ENCODE data around the gene RBFA. TPM values are rescaled to one million over a fixed set of nuclear protein-coding genes. Genes with fewer than 3 reads are reported as not detected.

The RBFA gene
- total and polyA plus RNA-seq, 5 experiments from 2014 or later, result 14.8 to 29.8 (median 15.4) TPM

DNA sequence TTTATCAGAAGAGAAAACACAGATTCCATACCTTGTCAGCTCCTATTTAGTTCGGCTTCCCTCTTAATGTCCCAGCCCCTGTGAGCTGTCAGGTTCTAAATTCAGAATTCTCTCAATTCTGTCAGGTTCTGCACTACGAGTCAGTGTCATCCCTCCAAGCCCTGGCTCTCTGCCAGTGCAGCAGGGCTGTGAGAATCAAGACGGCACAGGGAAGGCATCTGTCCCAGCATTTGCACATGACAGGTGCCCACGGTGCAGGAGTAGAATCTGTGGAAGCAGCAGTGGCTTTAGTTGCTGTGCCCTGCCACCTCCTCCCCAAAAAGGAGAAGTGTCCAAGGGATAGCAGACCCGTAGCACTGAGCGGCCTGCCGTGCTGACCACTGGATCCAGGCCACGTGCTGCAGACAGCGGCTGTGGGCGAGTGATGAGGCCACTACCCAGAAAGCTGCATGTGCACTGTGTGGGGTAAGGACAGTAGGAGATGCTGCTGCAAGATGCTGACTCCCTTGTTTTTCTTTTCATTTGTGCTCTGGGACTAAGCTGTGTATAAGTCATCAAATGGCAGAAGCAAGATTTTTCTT is 12.8 kb downstream of the RBFA start:
- H3K27ac Mint-ChIP-seq, result peak overlapping the region in 3 of 10 donors; percentile 4 to 11 (median 4)
- peaks cover 0 to 16% (median 9%) of the 10 kb centered on the region in 9 donors for H3K9me3 Mint-ChIP-seq
- no peaks in the 10 kb centered on the region for H3K27me3 Mint-ChIP-seq
- POLR2A ChIA-PET, result no interaction called here
- H3K36me3 Mint-ChIP-seq, result peaks cover 10 to 45% (median 31%) of the 10 kb centered on the region in 3 donors
- no peak for ATAC-seq
- H3K4me1 Mint-ChIP-seq, result peaks cover 0 to 3% (median 0%) of the 10 kb centered on the region in 4 donors
- no peak for DNase-seq
- no peak overlapping the region for H3K4me3 Mint-ChIP-seq

DNA sequence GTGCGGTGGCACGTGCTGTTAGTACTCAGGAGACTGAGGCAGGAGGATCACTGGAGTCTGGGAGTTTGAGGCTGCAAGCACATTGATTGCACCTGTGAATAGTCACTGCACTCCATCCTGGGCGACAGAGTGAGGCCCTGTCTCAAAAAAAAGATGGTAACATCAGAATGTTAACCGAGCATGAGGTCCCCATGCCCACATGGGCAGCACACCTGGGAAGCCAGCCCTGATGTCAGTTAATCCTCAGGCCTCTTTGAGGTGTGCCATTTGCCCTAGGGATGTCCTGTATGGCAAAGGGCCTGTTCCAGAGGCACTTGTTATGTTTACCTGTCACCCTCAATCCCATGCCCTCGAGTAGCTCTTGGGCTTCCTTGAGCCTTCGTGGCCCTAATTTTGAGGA is 16.6 kb downstream of the RBFA start:
- POLR2A ChIA-PET, result no interaction called here
- Mint-ChIP-seq H3K36me3 (peaks cover 19 to 33% (median 22%) of the 10 kb centered on the region in 3 donors), H3K9me3 (peaks cover 11 to 49% (median 36%) of the 10 kb centered on the region in 9 donors), H3K4me1 (peaks cover 0 to 1% (median 0%) of the 10 kb centered on the region in 4 donors), H3K4me3 (no peak overlapping the region), H3K27me3 (no peaks in the 10 kb centered on the region), H3K27ac (no peak overlapping the region)
- no peak for DNase-seq
- ATAC-seq, result no peak

DNA sequence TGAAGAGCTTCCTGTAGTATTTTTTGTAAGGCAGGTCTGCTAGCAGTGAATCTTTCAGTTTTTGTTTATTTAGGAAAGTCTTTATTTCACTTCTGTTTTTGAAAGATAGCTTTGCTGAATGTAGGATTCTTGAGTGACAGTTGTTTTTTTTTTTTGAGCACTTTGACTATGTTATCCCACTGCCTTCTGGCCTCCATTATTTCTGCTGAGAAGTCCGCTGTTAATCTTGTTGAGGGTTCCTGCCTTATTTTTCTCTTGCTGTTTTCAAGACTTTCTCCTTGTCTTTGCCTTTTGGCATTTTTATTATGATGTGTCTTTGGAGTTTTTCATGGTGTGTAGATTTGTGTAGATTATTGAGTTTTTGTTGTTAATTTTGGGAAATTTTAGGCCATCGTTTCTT is 21.9 kb downstream of the RBFA start:
- H3K36me3 Mint-ChIP-seq, result peaks cover 11 to 42% (median 25%) of the 10 kb centered on the region in 3 donors
- peaks cover 0 to 2% (median 0%) of the 10 kb centered on the region in 4 donors for H3K4me1 Mint-ChIP-seq
- H3K9me3 Mint-ChIP-seq, result peaks cover 11 to 71% (median 62%) of the 10 kb centered on the region in 9 donors
- H3K27me3 Mint-ChIP-seq, result no peaks in the 10 kb centered on the region
- DNase-seq (no peak), ATAC-seq (no peak)
- H3K4me3 Mint-ChIP-seq, result no peak overlapping the region
- no peak overlapping the region for H3K27ac Mint-ChIP-seq
- POLR2A ChIA-PET, result interaction anchor here (0.7 kb wide), 1 partner anchor 144 kb away, joined by 4 read pairs; no protein-coding TSS in a partner anchor

DNA sequence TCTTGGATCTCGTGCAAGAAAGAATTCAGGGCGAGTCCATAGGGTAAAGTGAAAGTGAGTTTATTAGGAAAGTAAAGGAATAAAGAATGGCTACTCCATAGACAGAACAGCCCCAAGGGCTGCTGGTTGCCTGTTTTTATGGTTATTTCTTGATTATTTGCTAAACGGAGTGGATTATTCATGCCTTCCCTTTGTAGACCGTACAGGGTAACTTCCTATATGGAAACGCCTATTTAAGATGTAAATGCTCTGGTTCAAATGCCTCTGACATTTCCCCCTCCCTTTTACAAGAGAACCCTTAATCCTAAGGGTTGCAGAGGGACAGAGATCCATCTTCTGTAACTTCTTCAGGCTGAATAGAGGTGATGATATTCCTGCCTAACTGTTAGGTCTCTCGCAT is 25.7 kb downstream of the RBFA start:
- DNase-seq, result no peak
- no peak overlapping the region for H3K4me3 Mint-ChIP-seq
- POLR2A ChIA-PET, result no interaction called here
- H3K27me3 Mint-ChIP-seq, result peaks cover 0 to 1% (median 0%) of the 10 kb centered on the region in 5 donors
- H3K36me3 Mint-ChIP-seq, result peaks cover 0 to 24% (median 4%) of the 10 kb centered on the region in 3 donors
- H3K27ac Mint-ChIP-seq, result no peak overlapping the region
- ATAC-seq, result no peak
- peaks cover 0 to 2% (median 0%) of the 10 kb centered on the region in 4 donors for H3K4me1 Mint-ChIP-seq
- peaks cover 0 to 51% (median 36%) of the 10 kb centered on the region in 9 donors for H3K9me3 Mint-ChIP-seq

DNA sequence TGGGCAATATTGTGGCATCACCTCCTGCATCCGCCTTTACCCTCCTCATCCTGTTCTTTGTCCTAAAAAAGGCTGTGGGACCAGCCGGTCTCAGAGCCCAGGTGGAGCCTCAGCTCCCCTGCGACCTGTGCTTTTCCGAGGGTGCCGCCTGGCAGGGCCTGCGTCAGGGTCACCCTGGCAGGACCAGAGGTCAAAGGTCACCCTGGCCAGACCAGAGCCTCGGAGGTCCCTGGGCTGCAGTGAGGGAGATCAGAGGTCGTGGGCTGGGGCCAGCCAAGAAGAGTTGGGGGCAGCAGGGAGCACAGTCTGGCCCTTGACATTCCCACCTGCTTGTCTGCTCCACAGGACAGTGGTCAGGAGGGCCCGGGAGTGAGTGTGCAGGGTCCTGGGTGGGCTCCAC is 31.5 kb downstream of the RBFA start:
- Mint-ChIP-seq H3K27me3 (peaks cover 0 to 1% (median 0%) of the 10 kb centered on the region in 5 donors), H3K4me3 (no peak overlapping the region), H3K9me3 (peaks cover 0 to 20% (median 3%) of the 10 kb centered on the region in 9 donors), H3K36me3 (no peaks in the 10 kb centered on the region), H3K27ac (no peak overlapping the region), H3K4me1 (no peaks in the 10 kb centered on the region)
- DNase-seq (no peak), ATAC-seq (no peak)
- POLR2A ChIA-PET, result no interaction called here

DNA sequence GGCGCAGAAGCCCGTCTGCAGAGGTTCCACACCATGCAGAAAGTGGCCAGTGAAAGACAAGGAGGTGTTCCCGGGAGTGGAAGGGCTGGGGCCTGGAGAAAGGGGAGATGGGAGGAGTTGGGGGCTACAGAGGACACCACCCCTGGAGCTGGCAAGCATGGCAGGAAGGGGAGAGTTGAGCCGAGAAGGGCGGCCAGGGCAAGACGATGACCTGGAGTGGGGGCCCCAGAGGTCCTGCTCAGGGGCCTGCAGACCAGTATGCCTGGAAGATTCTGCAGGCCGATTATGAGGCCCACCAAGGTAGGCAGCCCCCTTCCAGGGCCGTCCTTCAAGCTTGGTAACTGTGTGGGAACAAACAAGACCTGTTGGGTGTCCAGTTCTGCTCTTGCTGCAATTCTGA is 33.1 kb downstream of the RBFA start:
- POLR2A ChIA-PET, result no interaction called here
- H3K36me3 Mint-ChIP-seq, result no peaks in the 10 kb centered on the region
- no peaks in the 10 kb centered on the region for H3K4me1 Mint-ChIP-seq
- no peak overlapping the region for H3K4me3 Mint-ChIP-seq
- peaks cover 0 to 1% (median 0%) of the 10 kb centered on the region in 5 donors for H3K27me3 Mint-ChIP-seq
- no peak for ATAC-seq
- no peak overlapping the region for H3K27ac Mint-ChIP-seq
- peaks cover 0 to 11% (median 0%) of the 10 kb centered on the region in 9 donors for H3K9me3 Mint-ChIP-seq
- no peak for DNase-seq

DNA sequence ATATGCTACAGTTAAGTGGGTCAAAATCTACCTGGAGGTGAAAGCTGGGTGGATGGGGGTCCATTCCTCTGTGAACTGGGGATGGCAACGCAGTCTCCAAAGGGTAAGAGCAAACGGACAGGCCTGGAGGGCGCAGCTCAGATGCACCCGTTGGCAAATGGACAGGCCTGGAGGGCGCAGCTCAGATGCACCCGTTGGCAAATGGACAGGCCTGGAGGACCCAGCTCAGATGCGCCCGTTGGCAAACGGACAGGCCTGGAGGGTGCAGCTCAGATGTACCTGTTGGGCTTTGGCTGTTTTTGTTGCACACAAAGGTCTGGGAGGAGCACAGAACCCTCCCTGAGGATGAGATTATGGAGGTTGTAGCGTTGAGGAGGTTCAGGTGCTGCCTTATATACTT is 33.7 kb downstream of the RBFA start:
- Mint-ChIP-seq H3K27ac (no peak overlapping the region), H3K36me3 (no peaks in the 10 kb centered on the region), H3K4me1 (no peaks in the 10 kb centered on the region), H3K4me3 (no peak overlapping the region), H3K9me3 (peaks cover 0 to 6% (median 0%) of the 10 kb centered on the region in 9 donors), H3K27me3 (peaks cover 0 to 1% (median 0%) of the 10 kb centered on the region in 5 donors)
- ATAC-seq (no peak), DNase-seq (no peak)
- POLR2A ChIA-PET, result no interaction called here

DNA sequence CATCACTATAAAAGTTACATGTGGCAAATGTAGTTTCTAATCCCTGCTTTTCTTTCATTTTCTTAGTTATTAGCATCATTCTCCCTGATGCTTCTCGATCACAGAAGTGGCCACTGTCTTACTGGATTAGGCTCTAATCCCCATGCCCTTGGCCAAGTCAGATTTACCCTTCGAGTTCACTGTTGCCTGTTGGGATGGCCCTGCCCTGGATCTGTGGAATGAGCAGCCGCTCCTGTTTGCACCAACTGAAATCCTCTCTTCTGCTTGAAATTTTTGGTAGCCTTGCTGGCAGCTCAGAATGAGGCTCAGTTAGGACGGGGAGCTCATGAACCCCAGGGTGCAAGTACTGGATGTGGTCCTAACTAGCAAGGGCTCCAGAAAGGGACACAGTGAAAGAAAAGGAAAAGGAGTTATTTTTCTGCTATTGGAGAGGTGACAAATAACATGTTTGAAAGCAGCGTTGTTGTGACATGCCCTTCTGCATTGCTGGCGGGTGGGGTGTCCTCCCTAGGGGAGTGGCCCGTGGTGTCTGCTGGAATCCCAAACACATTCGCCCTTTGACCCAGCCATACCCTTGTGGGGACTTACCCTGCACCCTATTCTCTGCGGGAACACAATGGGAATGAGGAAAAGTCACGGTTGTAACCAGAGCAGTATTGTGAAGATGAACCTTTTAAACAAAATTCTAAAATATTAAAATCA is 34.5 kb downstream of the RBFA start:
- ATAC-seq, result no peak

DNA sequence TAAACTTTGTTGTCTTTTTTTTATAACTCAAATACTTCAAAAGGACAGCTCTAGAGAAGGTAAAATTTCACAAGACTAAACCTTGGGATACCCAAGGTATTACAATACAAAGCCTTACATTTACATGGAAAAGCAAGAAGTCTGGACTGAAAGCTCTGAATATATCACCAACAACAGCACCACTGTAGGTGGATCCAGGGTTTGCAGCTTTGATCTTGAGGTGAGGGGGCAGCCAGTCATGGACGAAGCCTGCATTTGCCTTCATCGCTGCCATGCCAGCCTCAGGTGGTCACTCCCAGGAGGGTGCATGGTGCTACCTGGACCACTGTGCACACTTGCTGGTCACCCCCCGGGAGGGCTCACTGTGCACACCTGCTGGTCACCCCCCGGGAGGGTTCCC is 36.6 kb downstream of the RBFA start:
- Mint-ChIP-seq H3K36me3 (no peaks in the 10 kb centered on the region), H3K4me1 (no peaks in the 10 kb centered on the region), H3K27me3 (no peaks in the 10 kb centered on the region), H3K9me3 (no peaks in the 10 kb centered on the region), H3K27ac (no peak overlapping the region), H3K4me3 (no peak overlapping the region)
- ATAC-seq (no peak), DNase-seq (no peak)
- POLR2A ChIA-PET, result no interaction called here

More for the DNA sequence above, 34.5 kb downstream of the RBFA start:
- Mint-ChIP-seq H3K4me3 (no peak overlapping the region), H3K9me3 (peaks cover 0 to 2% (median 0%) of the 10 kb centered on the region in 9 donors), H3K27ac (no peak overlapping the region), H3K27me3 (peaks cover 0 to 1% (median 0%) of the 10 kb centered on the region in 5 donors), H3K4me1 (no peaks in the 10 kb centered on the region), H3K36me3 (no peaks in the 10 kb centered on the region)
- DNase-seq, result no peak
- POLR2A ChIA-PET, result interaction anchor here (0.6 kb wide), 1 partner anchor 187 kb away, joined by 3 read pairs; no protein-coding TSS in a partner anchor

DNA sequence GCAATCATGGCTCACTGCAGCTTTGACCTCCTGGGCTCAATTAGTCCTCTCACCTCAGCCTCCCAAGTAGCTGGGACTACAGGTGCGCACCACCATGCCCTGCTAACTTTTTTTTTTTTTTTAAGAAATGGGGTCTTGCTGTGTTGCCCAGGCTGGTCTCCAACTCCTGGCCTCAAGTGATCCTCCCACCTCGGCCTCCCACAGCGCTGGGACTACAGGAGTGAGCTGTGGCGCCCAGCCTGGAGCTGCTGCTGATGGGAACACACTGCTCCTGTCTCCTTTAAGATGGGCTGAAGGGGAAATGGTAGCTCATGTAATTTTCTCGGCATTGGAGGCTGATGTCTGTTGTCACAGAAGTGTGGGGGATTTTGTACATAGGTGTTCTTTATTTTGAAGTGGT is 39.9 kb downstream of the RBFA start:
- Mint-ChIP-seq H3K27ac (no peak overlapping the region), H3K4me1 (no peaks in the 10 kb centered on the region), H3K4me3 (no peak overlapping the region), H3K27me3 (no peaks in the 10 kb centered on the region), H3K36me3 (peaks cover 0 to 2% (median 0%) of the 10 kb centered on the region in 3 donors), H3K9me3 (no peaks in the 10 kb centered on the region)
- POLR2A ChIA-PET, result no interaction called here
- no peak for ATAC-seq
- DNase-seq, result no peak

DNA sequence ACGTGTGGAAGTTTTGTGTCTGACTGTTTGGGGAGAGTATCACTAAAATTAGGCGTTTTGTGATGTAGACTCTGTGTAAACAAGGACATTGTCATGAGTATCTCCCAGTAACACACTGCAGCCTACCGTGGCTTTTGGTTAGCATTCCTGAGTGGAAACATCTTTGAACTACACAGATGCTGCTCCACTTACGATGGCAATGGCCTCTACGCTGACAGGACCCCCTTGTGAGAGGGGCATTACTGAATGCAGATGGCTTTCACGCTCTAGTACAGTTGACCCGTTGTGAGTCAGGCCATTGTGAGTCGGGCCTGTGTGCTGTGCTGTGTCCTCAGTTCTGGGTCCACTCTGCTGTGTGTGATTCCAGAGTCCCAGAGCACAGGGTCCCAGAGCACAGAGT is 40.5 kb downstream of the RBFA start:
- Mint-ChIP-seq H3K4me1 (no peaks in the 10 kb centered on the region), H3K36me3 (peaks cover 0 to 2% (median 0%) of the 10 kb centered on the region in 3 donors), H3K4me3 (no peak overlapping the region), H3K27me3 (no peaks in the 10 kb centered on the region), H3K9me3 (no peaks in the 10 kb centered on the region), H3K27ac (no peak overlapping the region)
- no peak for DNase-seq
- no peak for ATAC-seq
- POLR2A ChIA-PET, result no interaction called here

DNA sequence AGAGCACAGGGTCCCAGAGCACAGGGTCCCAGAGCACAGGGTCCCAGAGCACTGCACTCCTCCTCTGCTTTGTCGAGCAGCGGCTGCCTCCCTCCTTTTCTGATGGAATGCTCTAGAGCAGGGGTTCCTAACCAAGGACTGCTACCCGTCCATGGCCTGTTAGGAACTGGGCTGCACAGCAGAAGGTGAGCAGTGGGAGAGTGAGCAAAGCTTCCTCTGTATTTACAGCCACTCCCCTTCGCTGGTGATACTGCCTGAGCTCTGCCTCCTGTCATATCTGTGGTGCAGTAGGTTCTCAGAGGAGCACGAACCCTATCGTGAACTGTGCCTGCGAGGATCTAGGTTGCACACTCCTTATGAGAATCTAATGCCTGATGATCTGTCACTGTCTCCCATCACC is 41.7 kb downstream of the RBFA start:
- POLR2A ChIA-PET, result no interaction called here

DNA sequence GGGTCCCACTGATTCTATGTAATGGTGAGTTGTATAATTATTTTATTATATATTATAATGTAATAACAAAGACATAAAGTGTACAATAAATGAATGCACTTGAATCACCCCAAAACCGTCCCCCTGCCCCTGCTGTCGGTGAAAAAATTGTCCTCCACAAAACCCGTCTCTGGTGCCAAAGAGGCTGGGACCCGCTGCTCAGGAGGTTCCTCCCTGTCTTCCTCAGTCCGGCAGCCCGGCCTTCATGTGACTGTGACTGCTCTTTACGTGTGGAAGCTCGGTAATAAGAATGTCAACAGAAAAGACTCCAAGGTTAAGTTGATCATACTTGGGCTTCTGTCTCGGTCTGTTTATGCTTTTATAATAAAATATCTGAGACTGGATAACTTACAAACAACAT is 42.1 kb downstream of the RBFA start:
- H3K27me3 Mint-ChIP-seq, result peaks cover 0 to 2% (median 0%) of the 10 kb centered on the region in 5 donors
- no peaks in the 10 kb centered on the region for H3K9me3 Mint-ChIP-seq
- H3K4me1 Mint-ChIP-seq, result no peaks in the 10 kb centered on the region
- POLR2A ChIA-PET, result no interaction called here
- H3K36me3 Mint-ChIP-seq, result peaks cover 0 to 2% (median 0%) of the 10 kb centered on the region in 3 donors
- DNase-seq (no peak), ATAC-seq (no peak)
- no peak overlapping the region for H3K4me3 Mint-ChIP-seq
- H3K27ac Mint-ChIP-seq, result no peak overlapping the region

More for the DNA sequence above, 41.7 kb downstream of the RBFA start:
- H3K4me3 Mint-ChIP-seq, result no peak overlapping the region
- no peaks in the 10 kb centered on the region for H3K9me3 Mint-ChIP-seq
- no peaks in the 10 kb centered on the region for H3K4me1 Mint-ChIP-seq
- DNase-seq (no peak), ATAC-seq (no peak)
- H3K27ac Mint-ChIP-seq, result peak overlapping the region in 1 of 10 donors; percentile 27
- peaks cover 0 to 2% (median 0%) of the 10 kb centered on the region in 3 donors for H3K36me3 Mint-ChIP-seq
- H3K27me3 Mint-ChIP-seq, result peaks cover 0 to 2% (median 0%) of the 10 kb centered on the region in 5 donors

All from naive thymus-derived CD8-positive, alpha-beta T cell (primary cell).